ENCODE measurements around the gene HMGXB3. TPM values are rescaled to one million over a fixed set of nuclear protein-coding genes. Genes with fewer than 3 reads are reported as not detected.
A peak's percentile ranks its signal among the peaks of the same experiment; 100 is the strongest.

HMGXB3 gene
- total and polyA plus RNA-seq, 2 of the 13 experiments (the other 11 are each of a cell fraction or from before 2014, with no cell fraction given), result 18.8 to 23.8 TPM

DNA sequence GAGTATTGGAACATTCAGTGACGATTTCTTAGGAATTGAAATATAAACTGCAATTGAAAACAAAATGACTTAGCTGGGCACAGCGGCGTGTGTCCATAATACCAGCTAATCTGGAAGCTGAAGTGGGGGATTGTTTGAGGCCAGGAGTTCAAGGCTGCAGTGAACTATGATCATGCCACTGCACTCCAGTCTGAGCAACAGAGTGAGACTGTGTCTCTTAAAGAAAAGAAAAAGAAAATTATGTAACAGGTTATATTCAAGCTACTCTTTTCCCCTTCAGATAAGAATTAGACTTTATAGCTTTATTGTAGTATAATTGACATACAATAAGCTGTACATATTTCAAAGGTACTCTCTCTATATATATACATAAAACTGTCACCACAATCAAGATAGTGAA, 33.6 kb upstream of the HMGXB3 start (continued):
- TF ChIP-seq ZIK1 (CRISPR knock-in tag; IDR thresholded peaks at IDR 0.05; ENCODE audit: borderline replicate concordance, low read depth) (no peak), GATAD2A (CRISPR knock-in tag; IDR thresholded peaks at IDR 0.05) (0 out of 2 replicates have a peak, but pooled peaks have one; percentile 11), HNF4A (CRISPR knock-in tag; IDR thresholded peaks at IDR 0.05) (peak; percentile 63), PRDM15 (CRISPR knock-in tag; IDR thresholded peaks at IDR 0.05) (no peak), SP1 (IDR thresholded peaks at IDR 0.05) (no peak), SP1 (CRISPR knock-in tag; IDR thresholded peaks at IDR 0.05) (no peak), KDM3A (CRISPR knock-in tag; IDR thresholded peaks at IDR 0.05; ENCODE audit: low read depth) (no peak), CENPX (CRISPR knock-in tag; IDR thresholded peaks at IDR 0.05) (no peak), ZNF546 (CRISPR knock-in tag; conservative IDR thresholded peaks at IDR 0.05) (no peak), CEBPG (CRISPR knock-in tag; IDR thresholded peaks at IDR 0.05) (no peak), NFKB2 (CRISPR knock-in tag; IDR thresholded peaks at IDR 0.05; ENCODE audit: borderline replicate concordance) (no peak), ZSCAN9 (CRISPR knock-in tag; IDR thresholded peaks at IDR 0.05; ENCODE audit: borderline replicate concordance) (no peak), ZNF337 (CRISPR knock-in tag; IDR thresholded peaks at IDR 0.05; ENCODE audit: borderline replicate concordance, low read depth) (no peak), EP300 (IDR thresholded peaks at IDR 0.05; ENCODE audit: low read depth in 2 of 2, low read length in 2 of 2) (no peak), EP300 (CRISPR knock-in tag; IDR thresholded peaks at IDR 0.05; ENCODE audit: borderline replicate concordance) (no peak), SSRP1 (CRISPR knock-in tag; IDR thresholded peaks at IDR 0.05) (no peak), FOXM1 (CRISPR knock-in tag; IDR thresholded peaks at IDR 0.05) (no peak), ZNF3 (CRISPR knock-in tag; IDR thresholded peaks at IDR 0.05) (no peak), ISX (CRISPR knock-in tag; conservative IDR thresholded peaks at IDR 0.05) (no peak)
- TF ChIP-seq, protein P1, sequence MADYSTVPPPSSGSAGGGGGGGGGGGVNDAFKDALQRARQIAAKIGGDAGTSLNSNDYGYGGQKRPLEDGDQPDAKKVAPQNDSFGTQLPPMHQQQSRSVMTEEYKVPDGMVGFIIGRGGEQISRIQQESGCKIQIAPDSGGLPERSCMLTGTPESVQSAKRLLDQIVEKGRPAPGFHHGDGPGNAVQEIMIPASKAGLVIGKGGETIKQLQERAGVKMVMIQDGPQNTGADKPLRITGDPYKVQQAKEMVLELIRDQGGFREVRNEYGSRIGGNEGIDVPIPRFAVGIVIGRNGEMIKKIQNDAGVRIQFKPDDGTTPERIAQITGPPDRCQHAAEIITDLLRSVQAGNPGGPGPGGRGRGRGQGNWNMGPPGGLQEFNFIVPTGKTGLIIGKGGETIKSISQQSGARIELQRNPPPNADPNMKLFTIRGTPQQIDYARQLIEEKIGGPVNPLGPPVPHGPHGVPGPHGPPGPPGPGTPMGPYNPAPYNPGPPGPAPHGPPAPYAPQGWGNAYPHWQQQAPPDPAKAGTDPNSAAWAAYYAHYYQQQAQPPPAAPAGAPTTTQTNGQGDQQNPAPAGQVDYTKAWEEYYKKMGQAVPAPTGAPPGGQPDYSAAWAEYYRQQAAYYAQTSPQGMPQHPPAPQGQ (CRISPR knock-in tag; IDR thresholded peaks at IDR 0.05; ENCODE audit: borderline replicate concordance), result no peak
- TF ChIP-seq, protein P2, sequence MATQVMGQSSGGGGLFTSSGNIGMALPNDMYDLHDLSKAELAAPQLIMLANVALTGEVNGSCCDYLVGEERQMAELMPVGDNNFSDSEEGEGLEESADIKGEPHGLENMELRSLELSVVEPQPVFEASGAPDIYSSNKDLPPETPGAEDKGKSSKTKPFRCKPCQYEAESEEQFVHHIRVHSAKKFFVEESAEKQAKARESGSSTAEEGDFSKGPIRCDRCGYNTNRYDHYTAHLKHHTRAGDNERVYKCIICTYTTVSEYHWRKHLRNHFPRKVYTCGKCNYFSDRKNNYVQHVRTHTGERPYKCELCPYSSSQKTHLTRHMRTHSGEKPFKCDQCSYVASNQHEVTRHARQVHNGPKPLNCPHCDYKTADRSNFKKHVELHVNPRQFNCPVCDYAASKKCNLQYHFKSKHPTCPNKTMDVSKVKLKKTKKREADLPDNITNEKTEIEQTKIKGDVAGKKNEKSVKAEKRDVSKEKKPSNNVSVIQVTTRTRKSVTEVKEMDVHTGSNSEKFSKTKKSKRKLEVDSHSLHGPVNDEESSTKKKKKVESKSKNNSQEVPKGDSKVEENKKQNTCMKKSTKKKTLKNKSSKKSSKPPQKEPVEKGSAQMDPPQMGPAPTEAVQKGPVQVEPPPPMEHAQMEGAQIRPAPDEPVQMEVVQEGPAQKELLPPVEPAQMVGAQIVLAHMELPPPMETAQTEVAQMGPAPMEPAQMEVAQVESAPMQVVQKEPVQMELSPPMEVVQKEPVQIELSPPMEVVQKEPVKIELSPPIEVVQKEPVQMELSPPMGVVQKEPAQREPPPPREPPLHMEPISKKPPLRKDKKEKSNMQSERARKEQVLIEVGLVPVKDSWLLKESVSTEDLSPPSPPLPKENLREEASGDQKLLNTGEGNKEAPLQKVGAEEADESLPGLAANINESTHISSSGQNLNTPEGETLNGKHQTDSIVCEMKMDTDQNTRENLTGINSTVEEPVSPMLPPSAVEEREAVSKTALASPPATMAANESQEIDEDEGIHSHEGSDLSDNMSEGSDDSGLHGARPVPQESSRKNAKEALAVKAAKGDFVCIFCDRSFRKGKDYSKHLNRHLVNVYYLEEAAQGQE (IDR thresholded peaks at IDR 0.05; ENCODE audit: borderline replicate concordance in 1 of 2, low read depth in 1 of 2, low read length in 2 of 2), result no peak
- TF ChIP-seq, protein P3, sequence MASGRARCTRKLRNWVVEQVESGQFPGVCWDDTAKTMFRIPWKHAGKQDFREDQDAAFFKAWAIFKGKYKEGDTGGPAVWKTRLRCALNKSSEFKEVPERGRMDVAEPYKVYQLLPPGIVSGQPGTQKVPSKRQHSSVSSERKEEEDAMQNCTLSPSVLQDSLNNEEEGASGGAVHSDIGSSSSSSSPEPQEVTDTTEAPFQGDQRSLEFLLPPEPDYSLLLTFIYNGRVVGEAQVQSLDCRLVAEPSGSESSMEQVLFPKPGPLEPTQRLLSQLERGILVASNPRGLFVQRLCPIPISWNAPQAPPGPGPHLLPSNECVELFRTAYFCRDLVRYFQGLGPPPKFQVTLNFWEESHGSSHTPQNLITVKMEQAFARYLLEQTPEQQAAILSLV (CRISPR knock-in tag; IDR thresholded peaks at IDR 0.05; ENCODE audit: borderline replicate concordance), result no peak
